GM10248 (cell line): ENCODE data around the gene PEDS1.

Experiments used
- CTCF ChIA-PET: fragments of 300-600 bp; sonication (Branson Sonifier 250); formaldehyde crosslinking; extraction: SDS; loops from one replicate; lab custom pipeline; 2021; ENCODE audit warnings: antibody characterized with exemption; lab: Yijun Ruan, JAX
- POLR2A ChIA-PET: fragments of 350-650 bp; sonication (Branson Sonifier 250); formaldehyde crosslinking; extraction: SDS; loops from one replicate; lab custom pipeline; 2020; ENCODE audit warnings: antibody characterized with exemption; lab: Yijun Ruan, JAX
- DNase-seq: peaks from one replicate; pipeline ENCODE4 v3.0.0; 2012; ENCODE audit errors: extremely low spot score
- CTCF ChIP-seq: IDR thresholded peaks from 2 replicates; pipeline ENCODE4 v1.5.1; 2012; ENCODE audit warnings: mild to moderate bottlenecking, low read depth; ENCODE audit errors: extremely low read depth, missing control alignments, control extremely low read depth

PEDS1 gene

GRCh38 chr20:50191065-50191543, 37.6 kb upstream of the PEDS1 start:
- CTCF ChIA-PET: interaction anchor here (0.7 to 17.7 kb wide), 9 partner anchors 8 to 382 kb away, joined by 3 to 243 read pairs (median 4); no protein-coding TSS in a partner anchor
- POLR2A ChIA-PET: interaction anchor here (0.8 kb wide), 1 partner anchor 379 kb away, joined by 3 read pairs; no protein-coding TSS in a partner anchor
- no peak for TF ChIP-seq CTCF
- no peak for DNase-seq

- ChIA-PET POLR2A (interaction anchor here (0.8 kb wide), 1 partner anchor 380 kb away, joined by 3 read pairs; no protein-coding TSS in a partner anchor), CTCF (interaction anchor here (0.7 to 17.7 kb wide), 11 partner anchors 10 to 601 kb away, joined by 3 to 243 read pairs (median 3); no protein-coding TSS in a partner anchor)
- peak; percentile 56 for TF ChIP-seq CTCF
- peak; percentile 91 for DNase-seq
Measured at GRCh38 chr20:50190251-50191064, 36.9 kb upstream of the PEDS1 start, which contains the start of gene CEBPB. Gene CEBPB, plus strand, starts transcription at chr20:50190830. Its CDS starts 204 bp downstream, at chr20:50191034.

GRCh38 chr20:50189681-50190250, 36.2 kb upstream of the PEDS1 start:
- ChIA-PET CTCF (interaction anchor here (1.2 to 17.7 kb wide), 6 partner anchors 10 to 601 kb away, joined by 3 to 243 read pairs (median 3); no protein-coding TSS in a partner anchor), POLR2A (no interaction called here)
- DNase-seq: no peak
- no peak for TF ChIP-seq CTCF

GRCh38 chr20:50188879-50189680, 35.6 kb upstream of the PEDS1 start:
- CTCF ChIA-PET: interaction anchor here (0.8 to 17.7 kb wide), 11 partner anchors 10 to 602 kb away, joined by 3 to 243 read pairs (median 6); no protein-coding TSS in a partner anchor
- POLR2A ChIA-PET: no interaction called here
- no peak for DNase-seq
- no peak for TF ChIP-seq CTCF

GRCh38 chr20:50188287-50188688, 34.8 kb upstream of the PEDS1 start:
- ChIA-PET POLR2A (no interaction called here), CTCF (interaction anchor here (0.7 to 17.7 kb wide), 10 partner anchors 9 to 561 kb away, joined by 3 to 243 read pairs (median 6); no protein-coding TSS in a partner anchor)
- no peak for DNase-seq

More at GRCh38 chr20:50188287-50188688, 34.8 kb upstream of the PEDS1 start:
- TF ChIP-seq CTCF: no peak
